Measurements from ENCODE around the gene TMEM132E. TPM values are rescaled to one million over a fixed set of nuclear protein-coding genes. Genes with fewer than 3 reads are reported as not detected.

TMEM132E gene
- polyA plus RNA-seq, 3 donors = 0.08 to 0.22 (median 0.21) TPM

DNA sequence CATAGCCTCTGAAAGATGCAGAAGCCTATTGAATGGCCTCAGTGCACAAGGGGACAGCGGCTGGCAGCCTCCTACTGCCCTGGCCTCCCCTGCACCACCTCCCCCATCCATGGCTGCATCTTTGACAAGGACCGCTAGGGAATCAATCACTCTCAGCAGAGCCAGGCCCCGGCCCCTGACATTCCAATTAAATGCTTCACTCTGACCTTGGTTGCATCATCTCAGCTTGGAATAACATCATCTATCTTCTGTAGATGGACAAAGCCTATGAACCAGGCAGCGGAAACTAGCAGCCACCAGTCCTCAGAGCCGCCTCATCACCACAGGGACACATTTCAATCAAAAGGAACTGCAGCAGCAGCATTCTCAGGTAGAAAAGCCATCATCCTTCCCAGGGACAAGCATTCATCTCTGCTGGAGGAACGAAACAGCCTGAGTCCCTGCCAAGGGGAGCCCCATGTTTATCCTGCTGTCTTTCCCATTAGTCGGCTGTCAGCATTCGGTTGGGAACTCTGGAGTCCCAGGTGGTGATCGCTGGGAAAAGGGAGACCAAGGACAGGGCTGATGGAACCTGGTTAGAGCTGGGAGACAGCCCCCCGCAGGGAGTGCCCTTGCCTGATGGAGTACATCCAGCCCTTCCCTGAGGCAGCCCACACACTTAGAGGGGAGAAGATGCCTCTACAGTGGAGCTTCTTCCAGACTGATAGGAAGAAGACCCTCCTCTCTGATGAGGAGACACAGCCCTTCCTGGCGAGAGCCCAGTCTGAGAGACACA lies 11.5 kb upstream of the TMEM132E start:
- 44 to 49% (median 47%) methylated on average over 10 to 11 of the region's 11 CpGs for WGBS, 3 donors
- no peak overlapping the region for H3K27ac ChIP-seq (ENCODE audit: low read depth, low read length)

- WGBS, 3 donors = 68 to 76% (median 68%) methylated on average over 6 of the region's 6 CpGs
- no peak overlapping the region for H3K27ac ChIP-seq (ENCODE audit: low read depth, low read length)
These were observed 10.4 kb upstream of the TMEM132E start for GRCh38 chr17:34568953-34569352.

DNA sequence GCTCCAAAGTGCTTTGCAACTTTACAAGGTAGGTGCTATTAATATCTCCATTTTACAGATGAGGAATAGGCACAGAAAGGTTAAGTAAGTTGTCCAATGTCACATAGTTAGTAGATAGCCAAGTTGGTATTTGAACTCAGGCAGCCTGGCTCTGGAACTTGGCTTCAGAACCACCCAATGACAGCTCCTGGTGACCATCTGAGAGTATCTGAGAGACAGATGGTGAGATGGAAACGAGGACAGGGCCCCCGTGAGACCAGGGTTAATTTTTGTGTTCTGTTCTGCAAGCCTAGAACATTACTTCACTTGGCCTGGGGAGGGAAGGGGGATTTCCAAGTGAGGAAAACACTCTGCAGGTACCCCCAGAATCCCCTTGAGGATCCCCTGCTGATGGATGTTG lies 9.8 kb upstream of the TMEM132E start:
- no peak overlapping the region for H3K27ac ChIP-seq (ENCODE audit: low read depth, low read length)
- WGBS, 3 donors = 43 to 59% (median 48%) methylated on average over 2 of the region's 2 CpGs

DNA sequence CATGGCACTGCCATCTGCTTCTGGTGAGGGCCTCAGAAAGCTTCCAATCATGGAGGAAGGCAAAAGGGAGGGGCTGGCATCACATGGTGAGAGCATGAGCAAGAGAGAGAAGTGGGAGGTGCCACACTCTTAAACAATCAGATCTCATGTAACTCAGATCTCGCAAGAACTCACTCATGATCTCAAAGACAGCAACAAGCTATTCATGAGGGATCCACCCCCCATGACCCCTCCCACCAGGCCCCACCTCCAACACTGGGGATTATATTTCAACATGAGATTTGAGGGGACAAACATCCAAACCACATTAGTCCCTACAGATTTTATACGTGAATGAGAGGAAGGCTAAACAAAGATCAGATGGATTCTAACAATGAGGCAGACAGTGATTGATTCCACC lies 8.9 kb upstream of the TMEM132E start:
- no peak overlapping the region for H3K27ac ChIP-seq (ENCODE audit: low read depth, low read length)
- WGBS, 3 donors = 38 to 50% (median 39%) methylated on average over 2 of the region's 2 CpGs

GRCh38 chr17:34571428-34572130 lies 7.8 kb upstream of the TMEM132E start:
- no peak overlapping the region for H3K27ac ChIP-seq (ENCODE audit: low read depth, low read length)
- WGBS, 3 donors = 30 to 54% (median 31%) methylated on average over 12 of the region's 12 CpGs

GRCh38 chr17:34572483-34572882 lies 6.9 kb upstream of the TMEM132E start:
- WGBS, 3 donors = 50 to 55% (median 55%) methylated on average over 1 of the region's 1 CpG
- no peak overlapping the region for H3K27ac ChIP-seq (ENCODE audit: low read depth, low read length)

- WGBS, 3 donors = 73 to 89% (median 80%) methylated on average over 5 of the region's 5 CpGs
These were observed 4.2 kb upstream of the TMEM132E start for GRCh38 chr17:34575182-34575581.

GRCh38 chr17:34578016-34578415 lies 1.4 kb upstream of the TMEM132E start:
- 32 to 37% (median 36%) methylated on average over 3 of the region's 3 CpGs for whole genome bisulfite sequencing, 3 donors
- no peak overlapping the region for H3K27ac ChIP-seq (ENCODE audit: low read depth, low read length)

More at GRCh38 chr17:34575182-34575581, 4.2 kb upstream of the TMEM132E start:
- no peak overlapping the region for H3K27ac ChIP-seq (ENCODE audit: low read depth, low read length)

GRCh38 chr17:34578656-34579016 lies 746 bp upstream of the TMEM132E start:
- no peak overlapping the region for H3K27ac ChIP-seq (ENCODE audit: low read depth, low read length)
- WGBS, 3 donors = 8 to 17% (median 17%) methylated on average over 11 of the region's 11 CpGs

DNA sequence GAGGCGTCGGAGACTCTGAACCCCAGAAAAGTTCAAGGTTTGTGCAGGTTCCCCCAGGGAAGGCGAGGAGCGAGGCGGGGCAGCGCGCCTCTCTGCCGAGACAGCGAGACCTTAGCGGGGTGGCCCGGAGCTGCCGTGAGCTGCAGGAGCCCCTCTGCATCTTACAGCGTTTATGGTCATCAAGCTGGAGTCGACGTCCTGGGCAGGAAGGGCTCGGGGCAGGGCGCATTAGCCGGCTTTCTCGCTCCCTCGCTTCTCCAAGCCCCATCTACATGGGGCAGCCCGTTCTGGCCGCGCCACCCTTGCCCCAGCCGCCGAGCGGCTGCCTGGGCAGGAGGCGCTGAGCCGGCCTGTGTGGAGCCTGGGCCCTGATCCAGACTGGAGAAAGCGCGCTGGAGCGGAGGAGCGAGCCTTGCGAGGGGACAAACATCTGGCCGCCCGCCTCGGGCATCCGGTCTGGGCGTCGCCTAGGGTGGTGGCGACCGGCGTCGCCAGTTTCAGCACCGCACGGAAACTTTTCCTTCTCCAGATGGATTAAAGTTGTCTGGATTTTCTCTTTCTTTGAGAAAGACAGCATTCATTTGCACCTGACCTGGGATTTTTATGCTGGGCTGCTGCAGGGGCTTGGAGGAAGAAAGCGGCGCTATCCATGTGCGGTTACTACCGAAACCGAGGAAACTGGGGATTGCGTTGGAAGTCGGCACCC lies 750 bp downstream of the TMEM132E start:
- no peak overlapping the region for H3K27ac ChIP-seq (ENCODE audit: low read depth, low read length)
- 0 to 1% (median 1%) methylated on average over 52 of the region's 52 CpGs for WGBS, 3 donors

DNA sequence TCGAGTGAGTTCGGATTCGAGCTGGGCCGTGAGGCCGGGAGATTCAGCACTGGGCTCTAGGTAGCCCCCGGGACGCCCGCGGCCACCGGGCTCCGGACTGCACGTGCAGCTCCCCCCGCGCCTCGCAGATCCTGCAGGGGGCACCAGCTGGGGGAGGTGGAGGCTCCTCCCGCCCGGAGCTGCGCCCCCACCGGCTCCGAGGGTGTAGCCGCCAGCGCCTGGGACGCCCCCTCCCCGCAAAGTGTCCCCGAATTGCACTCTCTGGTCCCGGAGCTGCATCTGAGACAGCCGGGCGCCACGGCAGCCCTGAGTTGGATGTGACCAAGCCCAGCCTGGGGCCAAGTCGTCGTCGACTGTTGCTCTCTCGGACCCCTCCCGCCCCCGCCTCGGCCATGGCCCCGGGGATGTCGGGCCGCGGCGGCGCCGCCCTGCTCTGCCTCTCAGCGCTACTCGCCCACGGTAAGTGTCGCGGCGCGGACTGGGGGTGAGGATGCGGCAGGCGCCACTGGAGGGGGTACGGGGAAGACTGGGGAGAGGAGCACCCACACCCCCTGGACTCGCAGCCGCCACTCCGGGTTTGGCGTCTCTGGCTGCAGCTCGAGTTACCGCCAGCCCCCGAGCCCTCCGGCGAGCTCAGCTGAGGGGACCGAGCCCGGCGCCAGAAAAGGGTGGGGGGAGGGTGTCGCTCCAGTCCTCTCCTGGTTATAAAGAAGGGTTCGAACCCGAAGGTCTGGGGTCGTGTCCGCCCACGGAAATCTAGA lies 1.5 kb downstream of the TMEM132E start:
- WGBS, 3 donors = 1% methylated on average over 67 to 71 of the region's 71 CpGs
- no peak overlapping the region for H3K27ac ChIP-seq (ENCODE audit: low read depth, low read length)

GRCh38 chr17:34581446-34582184 lies 2.2 kb downstream of the TMEM132E start:
- WGBS, 3 donors = 2 to 3% (median 2%) methylated on average over 66 to 78 of the region's 78 CpGs

GRCh38 chr17:34582185-34582900 lies 3.0 kb downstream of the TMEM132E start:
- no peak overlapping the region for H3K27ac ChIP-seq (ENCODE audit: low read depth, low read length)
- WGBS, 3 donors = 9 to 26% (median 25%) methylated on average over 21 to 22 of the region's 22 CpGs

More at GRCh38 chr17:34581446-34582184, 2.2 kb downstream of the TMEM132E start:
- H3K27ac ChIP-seq (ENCODE audit: low read depth, low read length) = no peak overlapping the region

GRCh38 chr17:34582901-34583245 lies 3.5 kb downstream of the TMEM132E start:
- no peak overlapping the region for H3K27ac ChIP-seq (ENCODE audit: low read depth, low read length)
- 32 to 46% (median 42%) methylated on average over 3 of the region's 3 CpGs for WGBS, 3 donors

DNA sequence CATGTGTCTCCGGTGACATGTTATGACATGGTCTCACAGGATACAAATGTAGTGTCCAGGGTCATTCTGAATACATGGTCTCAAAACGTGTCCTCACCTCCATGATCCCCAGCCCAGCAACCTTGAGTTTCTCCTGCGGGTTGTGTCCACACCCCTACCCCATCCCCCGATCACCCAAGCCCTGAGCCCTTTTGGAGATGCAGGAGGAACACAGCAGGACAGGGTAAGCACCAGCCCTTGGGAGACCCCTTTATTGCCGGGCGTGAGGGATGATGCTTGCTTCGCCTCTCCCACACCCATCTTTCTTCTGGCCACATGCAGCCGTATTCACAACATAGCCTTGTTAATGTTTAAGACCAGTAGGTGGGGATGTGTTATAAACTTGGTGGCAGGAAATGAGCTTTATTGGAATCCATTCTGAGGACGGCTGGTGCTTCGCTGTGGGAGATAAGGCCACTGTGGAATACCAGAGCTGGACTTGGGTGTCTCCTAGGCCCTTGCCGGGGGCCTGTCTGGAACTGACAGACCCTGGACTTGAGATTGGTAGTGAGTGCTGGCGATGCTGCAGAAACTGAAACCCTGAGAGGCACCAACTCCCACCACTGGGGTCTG lies 5.5 kb downstream of the TMEM132E start:
- 23 to 31% (median 27%) methylated on average over 12 of the region's 12 CpGs for WGBS, 3 donors
- H3K27ac ChIP-seq (ENCODE audit: low read depth, low read length) = no peak overlapping the region

GRCh38 chr17:34586346-34586846 lies 7.0 kb downstream of the TMEM132E start:
- no peak overlapping the region for H3K27ac ChIP-seq (ENCODE audit: low read depth, low read length)
- 61 to 80% (median 62%) methylated on average over 3 of the region's 3 CpGs for WGBS, 3 donors

DNA sequence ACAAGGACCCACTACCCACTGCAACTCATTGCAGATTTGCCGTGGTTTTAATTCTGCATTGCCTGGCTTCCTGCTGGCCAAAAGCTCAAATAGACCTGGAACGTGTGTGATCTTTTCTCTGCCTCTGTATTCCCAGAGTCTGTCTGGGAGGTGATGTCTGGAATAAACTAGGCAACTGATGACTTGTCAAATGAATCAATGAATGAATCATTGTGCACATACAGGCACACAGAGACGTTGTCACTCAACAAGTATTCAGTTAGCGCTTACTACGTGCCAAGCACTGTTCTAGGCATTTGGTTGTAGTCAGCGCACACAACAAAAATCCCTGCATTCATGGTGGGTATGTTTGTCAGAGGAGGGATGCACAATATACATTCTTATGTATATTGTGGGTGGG lies 8.9 kb downstream of the TMEM132E start:
- 71 to 86% (median 79%) methylated on average over 6 of the region's 6 CpGs for WGBS, 3 donors
- no peak overlapping the region for H3K27ac ChIP-seq (ENCODE audit: low read depth, low read length)
